ENCODE data around the gene MYL2. TPM values are rescaled to one million over a fixed set of nuclear protein-coding genes. Genes with fewer than 3 reads are reported as not detected.
A peak's percentile ranks its signal among the peaks of the same experiment; 100 is the strongest.

Gene MYL2
- polyA plus RNA-seq, 2 of the 4 experiments (the other 2 are of a cell fraction), result 0.13 TPM; not detected in 1

GRCh38 chr12:110936367-110937103 lies 16.2 kb upstream of the MYL2 start:
- ChIA-PET CTCF (interaction anchor here (0.6 to 7.7 kb wide), 31 partner anchors 11 to 385 kb away, joined by 3 to 71 read pairs (median 4); partner anchors contain the start of gene MYL2), POLR2A (no interaction called here)
- no peaks in the 10 kb centered on the region for H3K9me3 ChIP-seq
- WGBS (ENCODE audit: missing lambda C conversion rate), result 52% methylated on average over 13 of the region's 13 CpGs
- TF ChIP-seq MYC (IDR thresholded peaks at IDR 0.05; ENCODE audit: borderline replicate concordance, low read length) (no peak), FOXS1 (CRISPR knock-in tag; IDR thresholded peaks at IDR 0.05) (no peak), CBX2 (IDR thresholded peaks at IDR 0.05; ENCODE audit: borderline replicate concordance, low read depth) (no peak), HOXB13 (CRISPR knock-in tag; IDR thresholded peaks at IDR 0.05; ENCODE audit: low read depth) (no peak), HEYL (CRISPR knock-in tag; IDR thresholded peaks at IDR 0.05) (no peak), PHF8 (IDR thresholded peaks at IDR 0.05; ENCODE audit: borderline replicate concordance, low read depth) (no peak), HOXB5 (CRISPR knock-in tag; IDR thresholded peaks at IDR 0.05) (no peak)
- H3K4me1 ChIP-seq, result peaks cover 28% of the 10 kb centered on the region
- no peak for FAIRE-seq
- ATAC-seq, result peak; percentile 8 to 20; a peak in 3 of 6 replicates
- H3K4me2 ChIP-seq, result no peak overlapping the region; the same call in 2 of the 3 replicates
- peak overlapping the region in 1 of 2 experiments; percentile 7; a peak in 2 of 6 replicates for H3K27ac ChIP-seq
- no peak for DNase-seq (ENCODE audit: low read depth in 1 of 2, low spot score in 1 of 2)
- no peak overlapping the region for H3K4me3 ChIP-seq

- ChIA-PET CTCF (interaction anchor here (0.7 to 7.7 kb wide), 13 partner anchors 10 to 387 kb away, joined by 3 to 71 read pairs (median 5); no protein-coding TSS in a partner anchor), POLR2A (no interaction called here)
- WGBS (ENCODE audit: missing lambda C conversion rate), result 93% methylated on average over 4 of the region's 4 CpGs
- TF ChIP-seq ZFP36 (IDR thresholded peaks at IDR 0.05; ENCODE audit: borderline replicate concordance, partially characterized antibody) (no peak), HOXA7 (CRISPR knock-in tag; IDR thresholded peaks at IDR 0.05) (no peak), NFE2L2 (conservative IDR thresholded peaks at IDR 0.05; ENCODE audit: low read length) (no peak), HMGXB4 (CRISPR knock-in tag; IDR thresholded peaks at IDR 0.05; ENCODE audit: borderline replicate concordance) (no peak), SMC3 (IDR thresholded peaks at IDR 0.05) (no peak), KDM5A (IDR thresholded peaks at IDR 0.05) (no peak), ELK1 (IDR thresholded peaks at IDR 0.05; ENCODE audit: low read depth, low read length) (no peak), JUNB (IDR thresholded peaks at IDR 0.05) (no peak), MAFK (IDR thresholded peaks at IDR 0.05; ENCODE audit: partially characterized antibody) (no peak)
- peaks cover 31% of the 10 kb centered on the region for H3K4me1 ChIP-seq
- ATAC-seq, result no peak
- FAIRE-seq, result no peak
- H3K9me3 ChIP-seq, result no peaks in the 10 kb centered on the region
- no peak for DNase-seq (ENCODE audit: low read depth in 1 of 2, low spot score in 1 of 2)
- H3K4me2 ChIP-seq, result no peak overlapping the region
- H3K4me3 ChIP-seq, result no peak overlapping the region
- H3K27ac ChIP-seq, result peak overlapping the region in 1 of 2 experiments; percentile 7; a peak in 3 of 6 replicates
Observed at GRCh38 chr12:110935588-110935987, 15.2 kb upstream of the MYL2 start.

- ChIA-PET CTCF (interaction anchor here (0.5 to 7.7 kb wide), 11 partner anchors 9 to 1517 kb away, joined by 3 to 71 read pairs (median 4); no protein-coding TSS in a partner anchor), POLR2A (no interaction called here)
- FAIRE-seq (no peak), ATAC-seq (peak; percentile 75 to 89; a peak in 5 of 6 replicates), DNase-seq (ENCODE audit: low read depth in 1 of 2, low spot score in 1 of 2) (peak; percentile 77 to 80)
- H3K4me2 ChIP-seq, result peak overlapping the region; percentile 41
- 9% methylated on average over 3 of the region's 3 CpGs for WGBS (ENCODE audit: missing lambda C conversion rate)
- H3K9me3 ChIP-seq, result no peaks in the 10 kb centered on the region
- peaks cover 31% of the 10 kb centered on the region for H3K4me1 ChIP-seq
- H3K4me3 ChIP-seq, result no peak overlapping the region
- peak overlapping the region; percentile 64 to 83 for H3K27ac ChIP-seq
- TF ChIP-seq BCL3 (IDR thresholded peaks at IDR 0.05) (no peak), ZC3H11A (IDR thresholded peaks at IDR 0.05) (no peak), HES2 (IDR thresholded peaks at IDR 0.05) (no peak), MAX (IDR thresholded peaks at IDR 0.05) (0 out of 2 replicates have a peak, but pooled peaks have one; percentile 12), CBX2 (IDR thresholded peaks at IDR 0.05; ENCODE audit: borderline replicate concordance, low read depth) (no peak), ZFP36 (IDR thresholded peaks at IDR 0.05; ENCODE audit: borderline replicate concordance, partially characterized antibody) (no peak), MAZ (IDR thresholded peaks at IDR 0.05; ENCODE audit: borderline replicate concordance, low read depth, low read length) (no peak), JUN (IDR thresholded peaks at IDR 0.05) (peak in 1 of 2 experiments; percentile 41; a peak in 1 of 5 replicates), POLR2A (IDR thresholded peaks at IDR 0.05; ENCODE audit: low read length) (no peak), BHLHE40 (IDR thresholded peaks at IDR 0.05; ENCODE audit: low read depth, low read length) (no peak), HDAC2 (IDR thresholded peaks at IDR 0.05) (no peak), CBX8 (IDR thresholded peaks at IDR 0.05) (no peak), E2F6 (IDR thresholded peaks at IDR 0.05; ENCODE audit: borderline replicate concordance, low read depth) (no peak), RAD21 (conservative IDR thresholded peaks at IDR 0.05 in 1 of 2, IDR thresholded peaks at IDR 0.05 in 1 of 2) (no peak)
Observed at GRCh38 chr12:110934093-110934852, 13.9 kb upstream of the MYL2 start.
